ENCODE data around the gene NPAS2.

Gene NPAS2

GRCh38 chr2:101007415-101008345 is 187.7 kb downstream of the NPAS2 start:
- H3K9me3 Mint-ChIP-seq, result no peaks in the 10 kb centered on the region
- peak overlapping the region; percentile 66 to 98 for H3K27ac Mint-ChIP-seq
- H3K4me1 Mint-ChIP-seq (ENCODE audit: low read depth in 2 of 2), result peaks cover 32 to 52% of the 10 kb centered on the region in 2 donors
- no peak overlapping the region for H3K4me3 Mint-ChIP-seq
- ATAC-seq (replicated peaks) (no peak), DNase-seq (no peak)
- H3K27me3 Mint-ChIP-seq, result no peaks in the 10 kb centered on the region
- peaks cover 82% of the 10 kb centered on the region for H3K36me3 Mint-ChIP-seq (ENCODE audit: insufficient read depth)

DNA sequence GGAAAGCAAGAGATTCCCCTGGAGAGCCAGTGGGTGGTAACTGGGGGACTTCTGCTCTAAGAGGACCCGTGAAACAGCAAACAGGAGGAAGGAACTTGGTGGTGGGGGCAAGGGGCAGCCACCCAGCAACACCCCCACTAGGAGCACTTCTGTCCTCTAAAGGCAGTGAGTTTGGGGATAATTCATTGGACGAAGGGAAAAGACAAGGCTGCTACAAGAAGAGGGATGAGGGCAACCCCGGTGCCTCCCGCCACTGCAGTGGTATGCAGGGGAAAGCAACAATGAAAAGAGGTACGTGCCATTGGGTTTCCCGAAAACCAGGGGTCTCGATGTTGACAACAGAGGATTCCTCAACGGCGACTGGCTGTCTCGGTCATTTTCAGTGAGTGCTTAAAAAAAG is 191.2 kb downstream of the NPAS2 start:
- H3K4me3 Mint-ChIP-seq, result no peak overlapping the region
- ATAC-seq (replicated peaks), result no peak
- H3K4me1 Mint-ChIP-seq (ENCODE audit: low read depth in 2 of 2), result peaks cover 7 to 25% of the 10 kb centered on the region in 2 donors
- H3K36me3 Mint-ChIP-seq (ENCODE audit: insufficient read depth), result peaks cover 48% of the 10 kb centered on the region
- H3K27me3 Mint-ChIP-seq, result no peaks in the 10 kb centered on the region
- DNase-seq, result no peak
- no peak overlapping the region for H3K27ac Mint-ChIP-seq
- no peaks in the 10 kb centered on the region for H3K9me3 Mint-ChIP-seq

DNA sequence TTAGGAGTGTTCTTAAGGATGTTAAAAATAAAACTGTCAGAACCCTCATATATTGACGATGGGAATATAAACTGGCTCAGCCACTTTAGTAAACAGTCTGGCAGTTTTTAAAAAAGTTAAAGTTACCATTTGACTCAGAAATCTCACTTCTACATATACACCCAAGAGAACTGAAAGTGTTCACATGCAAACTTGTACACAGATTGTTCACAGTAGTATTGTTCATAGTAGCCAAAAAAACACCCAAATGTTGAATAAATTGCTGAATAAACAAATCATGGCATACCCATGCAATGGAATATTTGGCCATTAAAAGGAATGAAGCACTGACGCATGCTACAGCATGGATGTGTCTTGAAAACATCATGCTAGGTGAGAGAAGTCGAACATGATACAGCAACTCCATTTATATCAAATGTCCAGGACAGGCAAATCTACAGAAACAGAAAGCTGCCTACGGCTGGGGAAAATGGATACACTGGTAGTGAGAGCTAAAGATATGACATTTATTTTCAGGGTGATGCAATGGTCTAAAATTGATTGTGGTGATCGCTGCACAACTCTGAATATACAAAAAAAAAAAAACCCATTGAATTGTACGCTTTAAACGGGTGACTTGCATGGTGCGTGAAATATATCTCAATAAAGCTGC is 192.2 kb downstream of the NPAS2 start:
- no peaks in the 10 kb centered on the region for H3K9me3 Mint-ChIP-seq
- DNase-seq (no peak), ATAC-seq (replicated peaks) (no peak)
- no peak overlapping the region for H3K4me3 Mint-ChIP-seq
- H3K4me1 Mint-ChIP-seq (ENCODE audit: low read depth in 2 of 2), result peaks cover 7 to 25% of the 10 kb centered on the region in 2 donors
- H3K36me3 Mint-ChIP-seq (ENCODE audit: insufficient read depth), result peaks cover 38% of the 10 kb centered on the region
- H3K27ac Mint-ChIP-seq, result peak overlapping the region; percentile 3 to 33
- H3K27me3 Mint-ChIP-seq, result no peaks in the 10 kb centered on the region

DNA sequence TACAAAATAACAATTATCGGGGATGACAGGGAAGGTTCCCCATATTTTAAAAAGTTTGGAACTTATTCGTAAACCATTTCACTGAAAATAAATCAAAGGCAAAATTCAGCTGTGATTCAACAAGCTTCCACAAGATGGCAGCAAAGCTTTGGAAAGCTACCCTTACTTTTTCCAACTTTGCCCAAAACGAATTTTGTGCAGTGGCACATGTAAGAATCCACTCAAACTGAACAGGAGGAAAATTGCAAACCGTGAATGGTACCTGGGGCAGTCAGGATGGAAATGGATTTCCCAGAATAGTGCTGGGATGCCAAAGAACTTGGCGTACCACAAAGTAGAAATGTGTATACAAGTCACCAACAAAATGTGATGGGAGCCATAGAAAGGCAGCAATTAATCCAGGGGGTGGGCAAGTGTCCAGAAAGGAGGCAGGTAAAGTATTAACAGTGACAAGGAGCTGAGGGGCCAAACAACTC is 192.8 kb downstream of the NPAS2 start:
- peak; percentile 41 to 48 (median 43) for DNase-seq
- Mint-ChIP-seq H3K27me3 (no peaks in the 10 kb centered on the region), H3K4me3 (no peak overlapping the region), H3K4me1 (ENCODE audit: low read depth in 2 of 2) (peaks cover 6 to 25% of the 10 kb centered on the region in 2 donors), H3K9me3 (no peaks in the 10 kb centered on the region), H3K27ac (peak overlapping the region; percentile 3 to 33), H3K36me3 (ENCODE audit: insufficient read depth) (peaks cover 32% of the 10 kb centered on the region)
- ATAC-seq (replicated peaks), result no peak

DNA sequence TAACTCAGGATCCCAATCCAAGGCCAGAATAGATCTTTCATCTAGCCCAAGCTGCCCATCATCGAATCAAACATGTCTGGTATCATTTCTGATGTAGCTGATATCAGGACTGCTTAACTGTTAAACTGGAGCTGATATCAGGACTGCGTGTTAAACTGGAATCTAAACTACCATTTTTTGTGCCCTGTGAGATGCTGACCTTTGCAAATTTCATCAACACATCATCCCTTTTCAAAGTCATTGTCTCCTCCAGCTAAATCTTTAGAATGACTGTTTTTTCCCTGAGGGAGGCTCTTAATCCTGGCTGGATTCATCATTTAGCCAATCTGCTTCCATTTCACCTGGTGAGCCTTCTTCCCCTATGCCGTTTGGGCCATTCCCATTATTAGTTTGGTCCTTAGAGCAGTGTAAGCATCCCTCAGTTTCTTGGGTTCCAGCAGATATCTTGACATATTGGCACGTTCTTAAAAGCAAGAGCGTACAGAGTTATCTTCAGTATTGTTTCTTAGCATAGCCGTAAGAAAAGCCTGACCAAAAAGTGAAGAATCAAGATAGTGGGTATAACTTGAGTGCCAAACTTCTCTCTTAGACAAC is 194.4 kb downstream of the NPAS2 start:
- H3K27ac Mint-ChIP-seq, result no peak overlapping the region
- no peak overlapping the region for H3K4me3 Mint-ChIP-seq
- no peaks in the 10 kb centered on the region for H3K27me3 Mint-ChIP-seq
- ATAC-seq (replicated peaks) (no peak), DNase-seq (no peak)
- peaks cover 3 to 12% of the 10 kb centered on the region in 2 donors for H3K4me1 Mint-ChIP-seq (ENCODE audit: low read depth in 2 of 2)
- H3K36me3 Mint-ChIP-seq (ENCODE audit: insufficient read depth), result peaks cover 22% of the 10 kb centered on the region
- H3K9me3 Mint-ChIP-seq, result no peaks in the 10 kb centered on the region

DNA sequence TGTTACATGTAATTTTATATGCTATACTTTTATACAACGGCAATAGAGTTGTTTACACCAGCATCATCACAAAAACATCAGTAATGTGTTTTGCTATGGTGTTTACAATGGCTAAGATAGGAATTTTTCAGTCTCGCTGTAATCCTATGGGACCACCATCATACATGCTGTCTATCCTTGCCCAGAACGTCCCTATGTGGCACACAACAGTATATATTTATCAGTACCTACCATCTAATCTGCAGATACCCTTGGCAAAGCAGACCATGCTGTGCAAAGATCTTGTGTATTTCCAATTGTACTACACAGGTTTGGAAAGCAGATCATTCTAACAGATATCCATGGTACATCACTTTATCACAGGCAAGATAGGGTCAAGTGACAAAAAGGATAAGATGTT is 197.4 kb downstream of the NPAS2 start:
- Mint-ChIP-seq H3K27ac (no peak overlapping the region), H3K4me1 (ENCODE audit: low read depth in 2 of 2) (peaks cover 3 to 8% of the 10 kb centered on the region in 2 donors), H3K4me3 (no peak overlapping the region), H3K36me3 (ENCODE audit: insufficient read depth) (peaks cover 10% of the 10 kb centered on the region), H3K9me3 (no peaks in the 10 kb centered on the region), H3K27me3 (no peaks in the 10 kb centered on the region)
- ATAC-seq (replicated peaks) (no peak), DNase-seq (no peak)

GRCh38 chr2:101018934-101019333 is 199.0 kb downstream of the NPAS2 start:
- H3K9me3 Mint-ChIP-seq, result no peaks in the 10 kb centered on the region
- peak overlapping the region in 1 of 2 donors; percentile 46 for H3K27ac Mint-ChIP-seq
- DNase-seq, result no peak
- no peaks in the 10 kb centered on the region for H3K4me1 Mint-ChIP-seq (ENCODE audit: low read depth in 2 of 2)
- H3K27me3 Mint-ChIP-seq, result no peaks in the 10 kb centered on the region
- no peak for ATAC-seq (replicated peaks)
- peaks cover 10% of the 10 kb centered on the region for H3K36me3 Mint-ChIP-seq (ENCODE audit: insufficient read depth)
- H3K4me3 Mint-ChIP-seq, result no peak overlapping the region

GRCh38 chr2:101022221-101022620 is 202.3 kb downstream of the NPAS2 start:
- Mint-ChIP-seq H3K27ac (no peak overlapping the region), H3K4me1 (ENCODE audit: low read depth in 2 of 2) (no peaks in the 10 kb centered on the region), H3K36me3 (ENCODE audit: insufficient read depth) (peaks cover 10% of the 10 kb centered on the region), H3K9me3 (no peaks in the 10 kb centered on the region), H3K4me3 (no peak overlapping the region), H3K27me3 (no peaks in the 10 kb centered on the region)
- DNase-seq (no peak), ATAC-seq (replicated peaks) (no peak)

GRCh38 chr2:101023327-101024107 is 203.6 kb downstream of the NPAS2 start:
- no peak for DNase-seq
- peaks cover 10% of the 10 kb centered on the region for H3K36me3 Mint-ChIP-seq (ENCODE audit: insufficient read depth)
- H3K27ac Mint-ChIP-seq, result no peak overlapping the region
- H3K9me3 Mint-ChIP-seq, result no peaks in the 10 kb centered on the region
- no peak overlapping the region for H3K4me3 Mint-ChIP-seq
- H3K27me3 Mint-ChIP-seq, result no peaks in the 10 kb centered on the region
- H3K4me1 Mint-ChIP-seq (ENCODE audit: low read depth in 2 of 2), result no peaks in the 10 kb centered on the region
- ATAC-seq (replicated peaks), result no peak

DNA sequence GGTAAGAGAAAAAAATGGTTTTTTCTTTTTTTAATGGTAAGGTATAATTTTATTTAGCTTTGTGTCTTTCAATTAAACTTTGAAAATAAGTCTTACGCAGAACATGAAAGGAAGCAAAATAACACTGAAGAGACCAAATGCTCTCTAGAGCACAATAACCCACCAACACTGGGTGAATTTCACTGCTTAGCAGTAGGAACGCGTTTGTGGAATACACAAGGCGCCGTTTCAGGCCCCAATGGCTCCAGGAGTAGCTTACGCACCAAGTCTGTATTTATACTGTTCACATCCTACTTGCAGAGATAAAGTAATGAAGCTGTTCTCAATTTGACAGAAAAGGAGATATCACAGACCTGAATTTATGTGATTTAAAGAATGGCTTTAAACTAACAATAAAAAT is 205.6 kb downstream of the NPAS2 start:
- Mint-ChIP-seq H3K9me3 (no peaks in the 10 kb centered on the region), H3K36me3 (ENCODE audit: insufficient read depth) (no peaks in the 10 kb centered on the region), H3K4me1 (ENCODE audit: low read depth in 2 of 2) (no peaks in the 10 kb centered on the region), H3K27me3 (peaks cover 0 to 11% of the 10 kb centered on the region in 2 donors), H3K4me3 (no peak overlapping the region), H3K27ac (no peak overlapping the region)
- DNase-seq (no peak), ATAC-seq (replicated peaks) (no peak)

GRCh38 chr2:101026253-101026701 is 206.3 kb downstream of the NPAS2 start:
- no peak overlapping the region for H3K4me3 Mint-ChIP-seq
- H3K27me3 Mint-ChIP-seq, result peaks cover 0 to 18% of the 10 kb centered on the region in 2 donors
- no peaks in the 10 kb centered on the region for H3K36me3 Mint-ChIP-seq (ENCODE audit: insufficient read depth)
- DNase-seq, result no peak
- no peaks in the 10 kb centered on the region for H3K9me3 Mint-ChIP-seq
- ATAC-seq (replicated peaks), result no peak
- H3K4me1 Mint-ChIP-seq (ENCODE audit: low read depth in 2 of 2), result no peaks in the 10 kb centered on the region
- no peak overlapping the region for H3K27ac Mint-ChIP-seq

GRCh38 chr2:101026923-101027469 is 207.1 kb downstream of the NPAS2 start:
- Mint-ChIP-seq H3K36me3 (ENCODE audit: insufficient read depth) (no peaks in the 10 kb centered on the region), H3K27ac (no peak overlapping the region), H3K9me3 (no peaks in the 10 kb centered on the region), H3K27me3 (peaks cover 2 to 25% of the 10 kb centered on the region in 2 donors), H3K4me1 (ENCODE audit: low read depth in 2 of 2) (no peaks in the 10 kb centered on the region), H3K4me3 (no peak overlapping the region)
- no peak for ATAC-seq (replicated peaks)
- DNase-seq, result no peak

- Mint-ChIP-seq H3K36me3 (ENCODE audit: insufficient read depth) (no peaks in the 10 kb centered on the region), H3K9me3 (no peaks in the 10 kb centered on the region), H3K27me3 (peaks cover 5 to 30% of the 10 kb centered on the region in 2 donors), H3K27ac (no peak overlapping the region), H3K4me3 (no peak overlapping the region), H3K4me1 (ENCODE audit: low read depth in 2 of 2) (no peaks in the 10 kb centered on the region)
- DNase-seq (no peak), ATAC-seq (replicated peaks) (no peak)
Observed at GRCh38 chr2:101027852-101028251, 207.9 kb downstream of the NPAS2 start.

All from effector memory CD8-positive, alpha-beta T cell (primary cell).